HG02981 (cell line): ENCODE data around the gene EPB41L2.

Experiments
- ATAC-seq: cut with Tn5 transposase; IDR thresholded peaks from one replicate; pipeline ENCODE4 v1.9.1; 2021; ENCODE audit warnings: mild to moderate bottlenecking, moderate library complexity; ENCODE audit not compliant: unreplicated experiment

EPB41L2 gene

GRCh38 chr6:131062241-131063027, 611 bp downstream of the EPB41L2 start:
- ATAC-seq, result no peak

- ATAC-seq, result no peak
Observed at GRCh38 chr6:131061751-131062119, 1.3 kb downstream of the EPB41L2 start.

GRCh38 chr6:131061041-131061750, 1.8 kb downstream of the EPB41L2 start:
- ATAC-seq, result peak; percentile 18

- no peak for ATAC-seq
Observed at GRCh38 chr6:131060311-131060710, 2.7 kb downstream of the EPB41L2 start.

GRCh38 chr6:131059486-131059885, 3.6 kb downstream of the EPB41L2 start:
- no peak for ATAC-seq

GRCh38 chr6:131058236-131058635, 4.8 kb downstream of the EPB41L2 start:
- no peak for ATAC-seq

GRCh38 chr6:131054392-131055250, 8.4 kb downstream of the EPB41L2 start:
- no peak for ATAC-seq

- no peak for ATAC-seq
Observed at GRCh38 chr6:131053546-131054240, 9.4 kb downstream of the EPB41L2 start.

GRCh38 chr6:131052181-131052580, 10.9 kb downstream of the EPB41L2 start:
- ATAC-seq, result no peak

GRCh38 chr6:131051341-131051740, 11.7 kb downstream of the EPB41L2 start:
- no peak for ATAC-seq

GRCh38 chr6:131049608-131050007, 13.4 kb downstream of the EPB41L2 start:
- no peak for ATAC-seq

GRCh38 chr6:131048933-131049515, 14.0 kb downstream of the EPB41L2 start:
- no peak for ATAC-seq

- no peak for ATAC-seq
Observed at GRCh38 chr6:131048459-131048858, 14.6 kb downstream of the EPB41L2 start.

GRCh38 chr6:131045139-131045538, 17.9 kb downstream of the EPB41L2 start:
- no peak for ATAC-seq

- ATAC-seq, result no peak
Observed at GRCh38 chr6:131043902-131044447, 19.1 kb downstream of the EPB41L2 start.

- no peak for ATAC-seq
Observed at GRCh38 chr6:131042664-131043063, 20.4 kb downstream of the EPB41L2 start.

- no peak for ATAC-seq
Observed at GRCh38 chr6:131041814-131042213, 21.2 kb downstream of the EPB41L2 start.

- ATAC-seq, result no peak
Observed at GRCh38 chr6:131040866-131041265, 22.2 kb downstream of the EPB41L2 start.

GRCh38 chr6:131039345-131039680, 23.7 kb downstream of the EPB41L2 start:
- ATAC-seq, result no peak

GRCh38 chr6:131038597-131039344, 24.3 kb downstream of the EPB41L2 start:
- no peak for ATAC-seq
